ENCODE results near the gene PTF1A.

PTF1A gene

DNA sequence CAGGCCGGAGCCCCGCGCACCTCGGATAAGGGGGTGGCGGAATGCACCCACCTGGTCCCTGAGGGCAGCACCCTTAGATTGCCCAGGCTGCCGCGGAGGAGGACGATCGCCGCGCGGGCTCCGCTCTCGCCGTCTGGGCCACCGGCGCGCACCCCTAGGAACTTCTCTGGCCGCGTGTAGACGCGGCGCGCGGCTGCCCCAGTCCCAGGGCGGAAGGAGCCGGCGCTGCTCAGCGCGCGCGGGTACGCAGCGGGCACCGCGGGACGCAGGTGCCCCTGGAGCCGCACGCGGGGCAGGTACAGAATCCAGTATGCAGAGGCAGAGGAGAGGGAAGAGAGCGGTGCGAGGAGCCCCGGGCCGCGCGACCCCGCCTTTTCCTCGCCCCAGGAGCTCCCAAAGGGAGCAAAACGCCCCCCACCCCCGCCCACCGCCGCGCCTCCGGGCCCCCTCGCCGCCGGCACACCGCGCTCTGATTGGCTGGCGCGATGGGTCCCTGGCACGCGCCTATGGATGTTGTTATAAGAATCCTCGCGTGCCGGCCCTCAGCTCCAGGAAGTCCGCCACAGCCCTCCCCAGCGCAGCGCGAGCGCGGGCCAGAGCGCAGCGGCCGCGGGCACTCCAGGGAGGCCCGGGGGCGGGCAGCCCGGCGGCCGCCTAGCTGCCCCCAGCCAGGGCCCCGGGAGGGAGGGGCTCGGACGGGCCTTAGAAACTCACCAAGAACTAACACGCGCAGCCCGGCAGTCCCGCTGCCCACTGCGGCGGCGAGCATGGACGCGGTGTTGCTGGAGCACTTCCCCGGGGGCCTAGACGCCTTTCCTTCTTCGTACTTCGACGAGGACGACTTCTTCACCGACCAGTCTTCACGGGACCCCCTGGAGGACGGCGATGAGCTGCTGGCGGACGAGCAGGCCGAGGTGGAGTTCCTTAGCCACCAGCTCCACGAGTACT lies at the start of gene PTF1A:
Gene PTF1A (plus strand): TSS at position 549 of the 948 bp plus-strand sequence. CDS start 219 bp downstream, at position 768.
- H3K27ac Mint-ChIP-seq, result no peak within 1 kb of the TSS
- peak within 1 kb of the TSS; percentile 38 for H3K4me3 Mint-ChIP-seq
- no peaks in the 10 kb centered on the region for H3K9me3 Mint-ChIP-seq (ENCODE audit: low read depth)
- peaks cover 42% of the 10 kb centered on the region for H3K27me3 Mint-ChIP-seq
- no peaks in the 10 kb centered on the region for H3K36me3 Mint-ChIP-seq
- H3K4me1 Mint-ChIP-seq (ENCODE audit: low read depth), result peaks cover 11% of the 10 kb centered on the region

DNA sequence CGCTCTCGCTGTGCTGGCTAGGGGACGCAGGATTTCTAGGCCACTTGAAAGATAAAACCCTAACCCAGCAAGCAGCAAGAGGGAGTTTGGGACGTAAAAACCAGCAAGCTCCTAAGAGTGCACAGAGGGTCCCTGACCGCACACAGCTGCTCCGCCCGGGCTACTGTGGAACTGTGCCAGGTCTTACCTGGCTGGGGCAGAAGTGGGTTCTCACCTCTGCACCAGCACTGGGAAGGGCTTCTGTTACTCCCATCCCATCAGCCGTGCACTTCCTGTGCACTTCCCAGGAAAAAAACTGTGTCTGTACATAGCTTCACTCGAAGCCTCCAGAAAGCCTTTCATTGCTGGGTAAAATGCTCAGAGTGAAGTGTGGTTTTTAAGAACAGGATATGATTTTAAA lies 45.9 kb upstream of the PTF1A start:
- Mint-ChIP-seq H3K9me3 (ENCODE audit: low read depth) (no peaks in the 10 kb centered on the region), H3K36me3 (no peaks in the 10 kb centered on the region), H3K27ac (no peak overlapping the region), H3K4me1 (ENCODE audit: low read depth) (no peaks in the 10 kb centered on the region), H3K27me3 (peaks cover 7% of the 10 kb centered on the region), H3K4me3 (no peak overlapping the region)

DNA sequence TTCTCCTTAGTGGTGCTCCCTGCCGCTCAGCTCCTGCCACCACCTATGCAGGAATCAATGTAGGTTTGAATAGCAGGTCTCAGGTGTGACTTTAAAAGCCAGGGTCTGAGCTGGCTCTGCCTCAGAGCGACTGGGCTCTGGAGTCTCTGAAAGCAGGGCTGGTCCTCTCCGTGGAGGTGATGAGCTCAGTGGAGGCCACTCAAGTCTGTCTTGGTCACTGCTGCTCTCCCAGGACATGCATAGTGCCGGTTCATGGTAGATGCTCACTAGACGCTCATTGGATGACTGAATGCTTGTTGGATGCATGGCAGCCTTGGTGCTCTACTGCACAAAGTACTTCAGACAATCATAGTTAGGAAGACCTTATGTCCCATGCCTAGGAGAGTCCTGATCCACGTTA lies 45.1 kb upstream of the PTF1A start:
- H3K36me3 Mint-ChIP-seq, result no peaks in the 10 kb centered on the region
- no peaks in the 10 kb centered on the region for H3K4me1 Mint-ChIP-seq (ENCODE audit: low read depth)
- H3K27me3 Mint-ChIP-seq, result peaks cover 9% of the 10 kb centered on the region
- no peaks in the 10 kb centered on the region for H3K9me3 Mint-ChIP-seq (ENCODE audit: low read depth)
- no peak overlapping the region for H3K27ac Mint-ChIP-seq
- H3K4me3 Mint-ChIP-seq, result no peak overlapping the region

- H3K9me3 Mint-ChIP-seq (ENCODE audit: low read depth), result no peaks in the 10 kb centered on the region
- H3K4me1 Mint-ChIP-seq (ENCODE audit: low read depth), result no peaks in the 10 kb centered on the region
- H3K27me3 Mint-ChIP-seq, result peaks cover 9% of the 10 kb centered on the region
- H3K36me3 Mint-ChIP-seq, result no peaks in the 10 kb centered on the region
- no peak overlapping the region for H3K4me3 Mint-ChIP-seq
- H3K27ac Mint-ChIP-seq, result no peak overlapping the region
Measured at GRCh38 chr10:23148214-23148613, 43.9 kb upstream of the PTF1A start.

- H3K4me3 Mint-ChIP-seq, result no peak overlapping the region
Measured at GRCh38 chr10:23150091-23150490, 42.0 kb upstream of the PTF1A start.

DNA sequence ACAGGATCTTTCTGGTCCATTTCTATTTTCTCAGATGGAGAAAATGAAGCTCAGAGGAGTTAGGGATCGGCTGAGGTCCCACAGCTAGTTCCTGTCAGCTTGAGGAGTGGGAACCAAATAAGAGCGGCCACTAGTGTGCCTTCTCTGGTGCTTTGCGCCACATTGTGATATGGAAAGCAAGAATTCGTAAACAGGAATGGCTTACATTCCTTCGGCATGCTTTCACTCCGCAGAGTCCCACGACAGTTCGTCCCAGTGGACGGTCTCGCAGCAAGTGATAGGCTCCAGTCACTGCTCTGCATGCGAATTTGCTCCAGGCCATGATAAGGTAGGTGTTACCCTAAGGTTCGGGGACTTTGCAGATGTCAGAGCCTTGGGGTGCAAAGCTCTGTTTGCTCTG lies 41.5 kb upstream of the PTF1A start:
- H3K4me1 Mint-ChIP-seq (ENCODE audit: low read depth), result no peaks in the 10 kb centered on the region
- H3K9me3 Mint-ChIP-seq (ENCODE audit: low read depth), result no peaks in the 10 kb centered on the region
- H3K27ac Mint-ChIP-seq, result no peak overlapping the region
- H3K36me3 Mint-ChIP-seq, result no peaks in the 10 kb centered on the region
- H3K4me3 Mint-ChIP-seq, result no peak overlapping the region
- H3K27me3 Mint-ChIP-seq, result peaks cover 9% of the 10 kb centered on the region

More at GRCh38 chr10:23150091-23150490, 42.0 kb upstream of the PTF1A start:
- H3K9me3 Mint-ChIP-seq (ENCODE audit: low read depth), result no peaks in the 10 kb centered on the region
- H3K4me1 Mint-ChIP-seq (ENCODE audit: low read depth), result no peaks in the 10 kb centered on the region
- no peak overlapping the region for H3K27ac Mint-ChIP-seq
- peaks cover 9% of the 10 kb centered on the region for H3K27me3 Mint-ChIP-seq
- H3K36me3 Mint-ChIP-seq, result no peaks in the 10 kb centered on the region

GRCh38 chr10:23151071-23151470 lies 41.0 kb upstream of the PTF1A start:
- Mint-ChIP-seq H3K36me3 (no peaks in the 10 kb centered on the region), H3K27me3 (peaks cover 9% of the 10 kb centered on the region), H3K4me1 (ENCODE audit: low read depth) (no peaks in the 10 kb centered on the region), H3K4me3 (no peak overlapping the region), H3K27ac (no peak overlapping the region), H3K9me3 (ENCODE audit: low read depth) (no peaks in the 10 kb centered on the region)

GRCh38 chr10:23155169-23155568 lies 36.9 kb upstream of the PTF1A start:
- H3K4me3 Mint-ChIP-seq, result no peak overlapping the region
- no peaks in the 10 kb centered on the region for H3K36me3 Mint-ChIP-seq
- no peaks in the 10 kb centered on the region for H3K9me3 Mint-ChIP-seq (ENCODE audit: low read depth)
- H3K27ac Mint-ChIP-seq, result no peak overlapping the region
- peaks cover 24% of the 10 kb centered on the region for H3K27me3 Mint-ChIP-seq
- peaks cover 4% of the 10 kb centered on the region for H3K4me1 Mint-ChIP-seq (ENCODE audit: low read depth)

DNA sequence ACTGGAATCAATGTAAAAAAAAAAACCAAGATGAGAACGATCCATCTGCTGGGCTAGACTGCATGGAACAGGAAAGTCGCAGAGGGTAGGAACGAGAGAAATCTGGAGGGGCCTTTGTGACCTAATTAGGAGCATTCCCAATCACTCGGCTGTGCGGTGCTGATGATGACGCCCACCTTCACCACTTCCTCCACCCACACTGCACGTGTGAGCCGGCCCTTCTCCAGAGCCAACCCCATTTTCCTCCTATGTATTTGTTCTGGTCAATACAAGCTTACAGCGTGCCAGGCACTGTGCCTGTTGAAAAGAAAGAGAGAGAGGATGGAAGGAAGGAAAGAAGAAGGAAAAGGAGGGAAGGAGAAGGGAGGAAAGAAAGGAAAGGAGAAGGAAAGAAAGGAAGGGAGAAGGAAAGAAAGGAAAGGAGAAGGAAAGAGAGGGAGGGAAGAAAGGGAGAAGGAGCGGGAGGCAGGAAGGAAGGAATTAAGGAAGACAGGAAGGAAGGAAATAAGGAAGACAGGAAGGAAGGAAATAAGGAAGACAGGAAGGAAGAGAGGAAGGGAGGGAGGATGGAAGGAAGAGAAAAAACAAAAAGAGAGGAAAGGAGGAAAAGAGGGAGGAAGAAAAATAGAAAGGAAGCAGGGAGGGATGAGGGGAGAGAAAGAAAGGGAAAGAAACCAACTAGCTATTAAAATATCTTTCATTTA lies 35.5 kb upstream of the PTF1A start:
- no peak overlapping the region for H3K27ac Mint-ChIP-seq

DNA sequence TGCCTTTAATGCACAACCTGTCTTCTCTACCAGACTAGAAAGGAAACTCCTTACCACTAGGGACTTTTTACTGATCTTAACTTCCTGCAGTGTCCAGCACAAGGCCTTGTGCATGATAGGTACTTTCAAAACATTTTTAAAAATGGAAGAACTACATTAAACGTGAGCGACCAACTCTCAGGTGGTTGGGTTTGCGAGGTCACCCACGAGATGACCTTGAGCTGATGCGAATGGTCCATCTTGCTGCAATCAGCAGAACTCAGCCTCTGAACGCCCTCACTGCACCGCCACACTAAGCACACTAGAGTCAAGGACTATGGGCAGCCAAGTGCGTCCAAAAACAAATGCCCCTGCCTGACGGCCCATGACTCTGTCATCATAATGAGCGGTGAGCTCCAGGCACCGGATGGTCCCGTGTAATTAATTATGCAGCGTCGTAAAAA lies 34.9 kb upstream of the PTF1A start:
- Mint-ChIP-seq H3K9me3 (ENCODE audit: low read depth) (no peaks in the 10 kb centered on the region), H3K27me3 (peaks cover 19% of the 10 kb centered on the region), H3K4me3 (no peak overlapping the region), H3K36me3 (no peaks in the 10 kb centered on the region), H3K4me1 (ENCODE audit: low read depth) (peaks cover 4% of the 10 kb centered on the region), H3K27ac (no peak overlapping the region)

More for the DNA sequence above, 35.5 kb upstream of the PTF1A start:
- H3K9me3 Mint-ChIP-seq (ENCODE audit: low read depth), result no peaks in the 10 kb centered on the region
- no peaks in the 10 kb centered on the region for H3K36me3 Mint-ChIP-seq
- peaks cover 4% of the 10 kb centered on the region for H3K4me1 Mint-ChIP-seq (ENCODE audit: low read depth)
- H3K27me3 Mint-ChIP-seq, result peaks cover 19% of the 10 kb centered on the region
- H3K4me3 Mint-ChIP-seq, result no peak overlapping the region

DNA sequence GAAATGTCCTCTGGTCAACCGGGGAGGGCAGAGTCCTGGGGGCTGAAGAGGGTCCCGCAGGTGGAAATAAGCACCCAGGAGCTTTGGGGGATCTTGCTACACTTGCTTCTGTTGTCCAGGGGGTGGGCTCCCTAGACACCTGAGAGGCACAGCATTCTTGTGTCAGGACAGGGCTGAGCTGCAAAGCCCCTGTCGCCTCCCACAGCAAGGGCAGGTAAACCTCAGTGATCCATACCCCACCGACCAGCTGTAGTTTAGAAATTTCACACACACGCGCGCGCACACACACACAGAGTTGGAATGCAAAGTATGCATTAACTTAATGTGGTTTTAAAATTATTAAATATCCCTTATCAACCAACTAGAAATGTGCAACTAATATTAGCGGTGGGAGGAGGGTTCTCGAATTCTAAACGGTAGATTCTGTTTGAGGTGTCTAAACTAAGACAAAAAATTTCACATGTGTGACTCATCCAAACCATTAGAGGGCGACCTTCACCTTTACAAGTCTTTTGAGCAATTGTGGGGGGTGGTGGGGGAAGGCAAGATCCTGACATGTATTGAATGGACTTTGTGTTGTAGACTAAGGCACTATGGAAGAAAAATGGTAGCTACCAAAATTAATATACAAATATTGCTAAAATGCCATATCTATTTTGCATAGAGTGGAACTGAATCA lies 34.3 kb upstream of the PTF1A start:
- Mint-ChIP-seq H3K9me3 (ENCODE audit: low read depth) (no peaks in the 10 kb centered on the region), H3K27ac (no peak overlapping the region), H3K27me3 (peaks cover 19% of the 10 kb centered on the region), H3K4me1 (ENCODE audit: low read depth) (peaks cover 4% of the 10 kb centered on the region), H3K4me3 (no peak overlapping the region), H3K36me3 (no peaks in the 10 kb centered on the region)

DNA sequence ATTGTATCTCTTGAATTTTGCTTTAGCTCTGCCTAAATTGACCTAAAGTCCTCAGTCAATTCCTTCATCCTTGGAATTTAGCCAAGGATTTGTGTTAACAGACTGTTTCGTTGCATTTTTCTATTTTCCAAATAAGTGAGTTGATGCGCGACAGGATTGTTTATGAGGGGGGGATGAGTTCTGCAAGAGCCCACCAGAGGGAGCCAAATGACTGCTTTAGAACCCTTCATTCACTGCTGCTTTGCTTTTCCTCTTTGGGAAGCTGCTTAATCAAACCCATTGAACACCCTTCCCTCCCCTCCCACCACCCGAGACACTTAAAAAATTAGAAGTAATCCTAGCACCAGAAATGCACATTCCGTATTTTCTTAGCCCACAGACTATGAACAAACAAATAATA lies 33.7 kb upstream of the PTF1A start:
- peaks cover 21% of the 10 kb centered on the region for H3K27me3 Mint-ChIP-seq
- no peaks in the 10 kb centered on the region for H3K9me3 Mint-ChIP-seq (ENCODE audit: low read depth)
- peaks cover 4% of the 10 kb centered on the region for H3K4me1 Mint-ChIP-seq (ENCODE audit: low read depth)

DNA sequence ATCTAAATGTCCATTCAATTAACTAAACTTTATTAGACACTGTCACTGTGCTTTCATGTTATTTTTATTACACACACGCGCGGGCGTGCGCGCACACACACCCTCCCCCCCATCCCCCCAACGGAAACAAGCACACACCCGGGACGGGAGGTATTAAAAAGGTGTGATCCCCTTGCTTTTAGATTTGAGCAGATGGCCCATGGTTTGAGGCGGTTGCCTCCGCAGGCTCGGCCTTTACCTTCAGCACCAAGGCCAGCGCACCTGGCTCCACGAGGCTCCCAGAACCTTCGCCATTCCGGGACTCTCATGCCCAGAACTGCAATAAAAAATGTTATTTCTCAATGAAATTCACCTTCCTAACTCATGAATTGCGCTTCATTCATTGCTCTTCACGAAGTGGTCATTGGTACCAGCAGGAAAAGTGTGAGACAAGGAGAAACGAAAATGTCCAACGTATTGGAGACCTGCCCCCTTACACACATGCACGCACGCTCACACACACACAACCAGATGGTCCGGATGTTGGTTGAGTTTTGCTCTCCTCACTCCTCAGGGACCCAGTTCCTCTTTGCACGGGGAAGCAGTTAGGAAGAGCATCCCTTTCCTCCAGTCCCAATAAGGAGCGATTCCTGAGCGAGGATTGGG lies 20.8 kb upstream of the PTF1A start:
- no peaks in the 10 kb centered on the region for H3K9me3 Mint-ChIP-seq (ENCODE audit: low read depth)
- no peak overlapping the region for H3K27ac Mint-ChIP-seq
- H3K27me3 Mint-ChIP-seq, result peaks cover 33% of the 10 kb centered on the region
- H3K4me1 Mint-ChIP-seq (ENCODE audit: low read depth), result peaks cover 15% of the 10 kb centered on the region
- no peak overlapping the region for H3K4me3 Mint-ChIP-seq
- no peaks in the 10 kb centered on the region for H3K36me3 Mint-ChIP-seq

More for the DNA sequence above, 33.7 kb upstream of the PTF1A start:
- Mint-ChIP-seq H3K27ac (no peak overlapping the region), H3K36me3 (no peaks in the 10 kb centered on the region), H3K4me3 (no peak overlapping the region)

DNA sequence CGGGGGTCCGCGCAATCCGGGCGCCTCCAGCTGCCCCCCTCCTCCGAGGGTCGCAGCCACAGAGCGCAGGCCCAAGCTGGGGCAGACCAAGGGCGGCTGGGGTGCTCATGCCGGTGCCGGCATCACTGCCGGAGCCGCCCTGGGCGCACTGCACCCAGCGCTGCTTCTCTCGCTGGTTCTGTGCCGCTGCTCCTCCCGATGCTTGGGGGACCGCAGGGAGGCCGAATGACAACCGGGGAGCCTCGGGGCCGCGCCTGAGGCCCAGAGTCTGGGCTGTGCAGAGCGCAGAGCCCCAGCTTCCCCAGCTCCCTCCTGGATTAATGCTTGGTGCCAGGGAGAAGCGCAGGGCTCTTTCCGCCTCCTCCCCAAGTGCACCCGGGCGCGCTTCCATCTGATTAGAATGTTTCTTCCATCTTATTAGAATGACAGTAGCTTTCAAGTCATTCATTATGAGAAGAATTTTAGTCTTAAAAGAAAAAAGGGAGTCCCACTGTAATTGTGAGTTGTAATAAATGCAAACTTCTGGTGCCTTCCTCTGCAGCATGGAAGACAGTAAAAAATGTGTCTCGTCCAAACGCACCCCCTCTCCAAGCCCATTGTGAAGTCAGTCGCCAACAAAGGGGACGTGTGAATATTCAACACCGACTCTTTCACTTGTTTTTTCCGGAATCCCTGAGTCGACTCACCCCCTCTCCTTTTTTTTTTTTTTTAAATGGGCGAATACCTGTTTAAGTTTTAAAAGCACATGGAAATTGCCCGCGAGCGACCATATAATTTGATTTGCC lies 19.5 kb upstream of the PTF1A start:
- Mint-ChIP-seq H3K4me3 (peak overlapping the region; percentile 5), H3K4me1 (ENCODE audit: low read depth) (peaks cover 15% of the 10 kb centered on the region), H3K9me3 (ENCODE audit: low read depth) (no peaks in the 10 kb centered on the region), H3K36me3 (no peaks in the 10 kb centered on the region), H3K27ac (no peak overlapping the region), H3K27me3 (peaks cover 39% of the 10 kb centered on the region)
